Loucy (cell line): ENCODE results near the gene SHISAL2A.

Experiments used
- H2AFZ ChIP-seq: fragments of 200-600 bp; sonication (generic); 2 replicates; pipeline ENCODE4 v1.6.0; 2016; ENCODE audit warnings: antibody characterized with exemption, mild to moderate bottlenecking, low read length, moderate library complexity
- H3F3A ChIP-seq: fragments of 200-600 bp; 2 replicates; pipeline ENCODE4 v1.6.0; 2016; ENCODE audit warnings: antibody characterized with exemption, low read depth, mild to moderate bottlenecking
- H3K27me3 ChIP-seq: fragments of 200-600 bp; sonication (generic); 2 replicates; pipeline ENCODE4 v1.6.1; 2014; ENCODE audit warnings: low read length, mild to moderate bottlenecking; ENCODE audit not compliant: insufficient read depth, poor library complexity, severe bottlenecking
- H3K36me3 ChIP-seq: fragments of 200-600 bp; sonication (generic); 2 replicates; pipeline ENCODE4 v1.6.1; 2016; ENCODE audit warnings: low read length; ENCODE audit not compliant: insufficient read depth
- H3K4me1 ChIP-seq: fragments of 200-600 bp; sonication (generic); 2 replicates; pipeline ENCODE4 v1.5.1; 2014; ENCODE audit warnings: low read length, mild to moderate bottlenecking; ENCODE audit not compliant: insufficient read depth, poor library complexity, severe bottlenecking
- H3K4me2 ChIP-seq: fragments of 200-600 bp; sonication (generic); 2 replicates; pipeline ENCODE4 v1.6.0; 2014; ENCODE audit warnings: antibody characterized with exemption, low read length, low read depth, mild to moderate bottlenecking; ENCODE audit not compliant: poor library complexity, severe bottlenecking
- H3K4me3 ChIP-seq: fragments of 200-600 bp; sonication (generic); 2 replicates; pipeline ENCODE4 v1.5.1; 2014; ENCODE audit warnings: low read length, mild to moderate bottlenecking, mixed read lengths; ENCODE audit not compliant: poor library complexity, severe bottlenecking
- H3K79me2 ChIP-seq: fragments of 200-600 bp; sonication (generic); 2 replicates; pipeline ENCODE4 v1.6.1; 2014; ENCODE audit warnings: low read length; ENCODE audit not compliant: insufficient read depth
- H3K9ac ChIP-seq: fragments of 200-600 bp; sonication (generic); 2 replicates; pipeline ENCODE4 v1.6.0; 2014; ENCODE audit warnings: mild to moderate bottlenecking, low read depth, low read length, moderate library complexity; ENCODE audit not compliant: poor library complexity, severe bottlenecking
- H3K9me2 ChIP-seq: fragments of 200-600 bp; sonication (generic); replicated peaks from 2 replicates; pipeline ENCODE4 v1.6.1; 2016; ENCODE audit warnings: low read depth, low read length, mixed read lengths
- H3K9me3 ChIP-seq: fragments of 200-600 bp; sonication (generic); 2 replicates; pipeline ENCODE4 v1.6.1; 2014; ENCODE audit warnings: mild to moderate bottlenecking, antibody characterized with exemption, low read length, low read depth; ENCODE audit not compliant: insufficient read depth
- H4K20me1 ChIP-seq: fragments of 200-600 bp; sonication (generic); 2 replicates; pipeline ENCODE4 v1.6.0; 2014; ENCODE audit warnings: antibody characterized with exemption, low read length, mild to moderate bottlenecking; ENCODE audit not compliant: insufficient read depth, poor library complexity, severe bottlenecking
- EZH2phosphoT487 ChIP-seq: fragments of 200-600 bp; IDR thresholded peaks from 2 replicates; pipeline ENCODE4 v1.6.1; 2018; ENCODE audit warnings: antibody characterized with exemption, mild to moderate bottlenecking, moderate library complexity, borderline replicate concordance
- TF ChIP-seq, protein P1 (sequence below): fragments of 200-600 bp; sonication (generic); conservative IDR thresholded peaks from 2 replicates; pipeline ENCODE4 v1.5.1; 2014; ENCODE audit warnings: mild to moderate bottlenecking, antibody characterized with exemption, low read length

SHISAL2A gene

DNA sequence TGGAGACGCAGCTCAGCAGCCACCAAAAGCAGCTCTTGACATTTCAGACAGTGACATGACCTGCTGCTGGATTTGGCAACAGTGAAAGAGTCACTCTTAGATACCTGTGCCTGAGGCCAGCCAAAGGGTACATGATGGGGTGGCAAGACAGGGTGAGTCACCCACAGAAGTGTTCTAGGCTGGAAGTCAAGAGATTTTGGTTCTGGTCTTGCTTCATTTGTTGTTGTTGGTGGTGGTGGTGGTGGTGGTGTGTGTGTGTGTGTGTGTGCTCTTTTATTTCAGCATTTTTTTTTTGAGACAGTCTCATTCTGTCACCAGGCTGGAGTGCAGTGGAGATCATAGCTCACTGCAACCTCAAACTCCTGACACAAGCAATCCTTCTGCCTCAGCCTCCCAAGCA, 25.8 kb downstream of the SHISAL2A start:
- Histone ChIP-seq H3K9me2 (no peaks in the 10 kb centered on the region), H3K9ac (no peak overlapping the region), H3K4me3 (no peak overlapping the region), H3K27me3 (no peaks in the 10 kb centered on the region), H3F3A (no peaks in the 10 kb centered on the region), H3K36me3 (no peaks in the 10 kb centered on the region), H3K4me2 (no peak overlapping the region), H2AFZ (no peak overlapping the region), H3K4me1 (no peaks in the 10 kb centered on the region), H3K79me2 (no peaks in the 10 kb centered on the region), H4K20me1 (no peaks in the 10 kb centered on the region), H3K9me3 (no peaks in the 10 kb centered on the region)
- TF ChIP-seq EZH2phosphoT487, result no peak
- TF ChIP-seq, protein P1, sequence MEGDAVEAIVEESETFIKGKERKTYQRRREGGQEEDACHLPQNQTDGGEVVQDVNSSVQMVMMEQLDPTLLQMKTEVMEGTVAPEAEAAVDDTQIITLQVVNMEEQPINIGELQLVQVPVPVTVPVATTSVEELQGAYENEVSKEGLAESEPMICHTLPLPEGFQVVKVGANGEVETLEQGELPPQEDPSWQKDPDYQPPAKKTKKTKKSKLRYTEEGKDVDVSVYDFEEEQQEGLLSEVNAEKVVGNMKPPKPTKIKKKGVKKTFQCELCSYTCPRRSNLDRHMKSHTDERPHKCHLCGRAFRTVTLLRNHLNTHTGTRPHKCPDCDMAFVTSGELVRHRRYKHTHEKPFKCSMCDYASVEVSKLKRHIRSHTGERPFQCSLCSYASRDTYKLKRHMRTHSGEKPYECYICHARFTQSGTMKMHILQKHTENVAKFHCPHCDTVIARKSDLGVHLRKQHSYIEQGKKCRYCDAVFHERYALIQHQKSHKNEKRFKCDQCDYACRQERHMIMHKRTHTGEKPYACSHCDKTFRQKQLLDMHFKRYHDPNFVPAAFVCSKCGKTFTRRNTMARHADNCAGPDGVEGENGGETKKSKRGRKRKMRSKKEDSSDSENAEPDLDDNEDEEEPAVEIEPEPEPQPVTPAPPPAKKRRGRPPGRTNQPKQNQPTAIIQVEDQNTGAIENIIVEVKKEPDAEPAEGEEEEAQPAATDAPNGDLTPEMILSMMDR, result no peak

- H3K9ac ChIP-seq, result no peak overlapping the region
- TF ChIP-seq, protein P1, result no peak
- TF ChIP-seq EZH2phosphoT487, result no peak
- H3K79me2 ChIP-seq, result no peaks in the 10 kb centered on the region
- H3K36me3 ChIP-seq, result no peaks in the 10 kb centered on the region
- no peaks in the 10 kb centered on the region for H3K9me3 ChIP-seq
- no peak overlapping the region for H3K4me2 ChIP-seq
- no peak overlapping the region for H3K4me3 ChIP-seq
- no peaks in the 10 kb centered on the region for H3K27me3 ChIP-seq
- H3K4me1 ChIP-seq, result no peaks in the 10 kb centered on the region
- H3F3A ChIP-seq, result no peaks in the 10 kb centered on the region
- H3K9me2 ChIP-seq, result no peaks in the 10 kb centered on the region
- no peaks in the 10 kb centered on the region for H4K20me1 ChIP-seq
- H2AFZ ChIP-seq, result no peak overlapping the region
Measured at GRCh38 chr1:52659356-52659755, 26.4 kb downstream of the SHISAL2A start.

DNA sequence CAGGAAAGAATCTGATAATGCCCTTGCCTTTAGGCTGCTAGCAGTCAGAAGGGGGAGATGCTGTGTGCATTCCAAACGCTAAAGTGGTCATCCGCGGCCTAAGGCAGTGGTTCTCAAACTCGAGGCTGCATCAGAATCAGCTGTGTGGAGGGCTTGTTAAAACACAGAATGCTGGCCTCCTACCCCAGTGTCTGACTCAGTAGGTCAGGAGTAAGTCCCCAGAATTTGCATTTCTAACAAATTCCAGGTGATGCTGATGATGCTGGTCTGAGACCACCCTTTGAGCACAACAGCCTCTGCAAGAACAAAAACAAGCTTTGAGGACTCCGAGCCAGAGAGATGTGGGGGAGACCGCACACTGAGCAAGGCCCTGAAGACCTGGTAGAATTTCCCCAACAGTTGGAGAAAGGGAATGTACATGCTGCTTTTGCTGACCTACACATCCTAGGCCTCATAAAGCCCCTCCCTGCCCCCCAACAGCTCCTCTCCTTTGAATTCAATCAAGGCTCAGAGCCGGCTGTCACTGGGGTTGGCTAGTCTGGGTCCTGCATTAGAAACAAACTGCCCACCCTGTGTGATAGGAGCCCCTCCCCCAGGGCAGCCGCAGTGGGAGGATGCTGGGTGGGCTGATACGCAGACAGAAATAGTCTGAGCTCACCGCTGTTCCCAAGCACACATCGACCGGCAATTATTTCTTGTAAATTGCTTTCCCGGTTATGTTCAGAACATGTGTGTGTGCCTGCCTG, 27.1 kb downstream of the SHISAL2A start:
- Histone ChIP-seq H4K20me1 (no peaks in the 10 kb centered on the region), H3K36me3 (no peaks in the 10 kb centered on the region), H3K27me3 (no peaks in the 10 kb centered on the region), H3K4me1 (no peaks in the 10 kb centered on the region), H3K79me2 (no peaks in the 10 kb centered on the region), H2AFZ (no peak overlapping the region), H3K9me2 (no peaks in the 10 kb centered on the region), H3K9me3 (no peaks in the 10 kb centered on the region), H3K9ac (no peak overlapping the region), H3K4me3 (no peak overlapping the region), H3K4me2 (no peak overlapping the region), H3F3A (no peaks in the 10 kb centered on the region)
- TF ChIP-seq, protein P1, result no peak
- TF ChIP-seq EZH2phosphoT487, result no peak
